Uterus (tissue), 2 donors: ENCODE measurements around the gene YBX3.

Experiments used
- CTCF ChIP-seq, 4 experiments: fragments of 200-600 bp in 2 of 4; fragments of 450-650 bp in 2 of 4; sonication (generic) in 2 of 4; IDR thresholded peaks; one replicate each; pipeline ENCODE4 v1.5.1; 2016 to 2019; ENCODE audit warnings: antibody characterized with exemption in 4 of 4, mild to moderate bottlenecking in 2 of 4, moderate library complexity in 1 of 4
- POLR2A ChIP-seq, 2 donors: fragments of 450-650 bp; IDR thresholded peaks; one replicate each; pipeline ENCODE4 v1.6.1; 2016; ENCODE audit warnings: antibody characterized with exemption in 2 of 2, mild to moderate bottlenecking in 1 of 2, moderate library complexity in 1 of 2

GRCh38 chr12:10725003-10725402 is 1.9 kb upstream of the YBX3 start:
- no peak for TF ChIP-seq CTCF (IDR thresholded peaks at IDR 0.05)
- no peak for TF ChIP-seq POLR2A (IDR thresholded peaks at IDR 0.05)
